HEK293 (cell line): ENCODE data around the gene PDCD1LG2.

Experiments
- CTCF ChIA-PET: fragments of 350-600 bp; formaldehyde crosslinking; extraction: SDS; loops from one replicate; lab custom pipeline; 2021; ENCODE audit warnings: antibody characterized with exemption; lab: Yijun Ruan, JAX
- POLR2A ChIA-PET: fragments of 300-600 bp; formaldehyde crosslinking; extraction: SDS; loops from one replicate; lab custom pipeline; 2020; ENCODE audit warnings: antibody characterized with exemption, inconsistent platforms; lab: Yijun Ruan, JAX
- H3K27ac ChIP-seq: fragments of 200-500 bp; sonication (Bioruptor generic); 2 replicates; pipeline ENCODE4 v1.5.1; 2014; ENCODE audit warnings: low read depth, low read length, control low read depth, inconsistent platforms; ENCODE audit errors: extremely low read depth
- H3K36me3 ChIP-seq, 2 experiments: fragments of 200-500 bp in 1 of 2; sonication (Bioruptor generic) in 1 of 2; 1 replicate in 1 of 2; 2 replicates in 1 of 2; pipeline ENCODE4 v1.5.1; 2014 to 2017; ENCODE audit warnings: inconsistent platforms in 2 of 2, low read length in 2 of 2; ENCODE audit not compliant: control insufficient read depth in 2 of 2, insufficient read depth in 1 of 2
- H3K4me1 ChIP-seq: fragments of 200-500 bp; sonication (Bioruptor generic); 2 replicates; pipeline ENCODE4 v1.5.1; 2014; ENCODE audit warnings: mild to moderate bottlenecking, low read length, inconsistent platforms; ENCODE audit not compliant: control insufficient read depth, insufficient read depth
- H3K4me3 ChIP-seq: 2 replicates; pipeline ENCODE4 v1.5.1; 2011; ENCODE audit warnings: low read depth, mild to moderate bottlenecking, control low read depth, low read length, moderate library complexity
- H3K9me3 ChIP-seq: fragments of 200-500 bp; sonication (Bioruptor generic); 2 replicates; pipeline ENCODE4 v1.5.1; 2014; ENCODE audit warnings: low read depth, low read length, inconsistent platforms; ENCODE audit not compliant: control insufficient read depth, insufficient read depth
- ELK4 ChIP-seq: IDR thresholded peaks from 2 replicates; pipeline ENCODE4 v1.6.1; 2011; ENCODE audit warnings: mild to moderate bottlenecking, low read depth, low read length, borderline replicate concordance
- GLIS1 ChIP-seq: fragments of 450-650 bp; formaldehyde crosslinking; IDR thresholded peaks from 2 replicates; pipeline ENCODE4 v1.5.1; 2016; ENCODE audit warnings: missing biosample characterization, missing genetic modification characterization
- OVOL3 ChIP-seq: fragments of 450-650 bp; formaldehyde crosslinking; IDR thresholded peaks from 2 replicates; pipeline ENCODE4 v1.5.1; 2016; ENCODE audit warnings: missing biosample characterization, missing genetic modification characterization
- SETDB1 ChIP-seq: IDR thresholded peaks from one replicate; pipeline ENCODE4 v1.6.1; 2017; ENCODE audit warnings: mild to moderate bottlenecking, low read length, moderate library complexity, mixed read lengths; ENCODE audit not compliant: insufficient read length
- YY1 ChIP-seq: fragments of 450-650 bp; formaldehyde crosslinking; IDR thresholded peaks from 2 replicates; pipeline ENCODE4 v1.5.1; 2018; ENCODE audit warnings: missing biosample characterization, missing genetic modification characterization
- ZBTB17 ChIP-seq: fragments of 450-650 bp; formaldehyde crosslinking; IDR thresholded peaks from 2 replicates; pipeline ENCODE4 v1.5.1; 2016; ENCODE audit warnings: missing biosample characterization, missing genetic modification characterization
- ZNF148 ChIP-seq: fragments of 450-650 bp; formaldehyde crosslinking; IDR thresholded peaks from 2 replicates; pipeline ENCODE4 v1.5.0; 2017; ENCODE audit warnings: missing biosample characterization, missing genetic modification characterization, borderline replicate concordance
- ZNF24 ChIP-seq: fragments of 450-650 bp; formaldehyde crosslinking; IDR thresholded peaks from 2 replicates; pipeline ENCODE4 v1.5.1; 2016; ENCODE audit warnings: missing biosample characterization, missing genetic modification characterization
- ZNF26 ChIP-seq: fragments of 450-650 bp; formaldehyde crosslinking; IDR thresholded peaks from 2 replicates; pipeline ENCODE4 v1.5.1; 2016; ENCODE audit warnings: missing biosample characterization, missing genetic modification characterization
- ZNF311 ChIP-seq: fragments of 450-650 bp; formaldehyde crosslinking; IDR thresholded peaks from 2 replicates; pipeline ENCODE4 v1.5.1; 2017; ENCODE audit warnings: missing biosample characterization, missing genetic modification characterization, borderline replicate concordance
- ZNF391 ChIP-seq: fragments of 450-650 bp; formaldehyde crosslinking; IDR thresholded peaks from 2 replicates; pipeline ENCODE4 v1.5.1; 2016; ENCODE audit warnings: low read depth, missing biosample characterization, missing genetic modification characterization, borderline replicate concordance
- ZNF488 ChIP-seq: fragments of 450-650 bp; formaldehyde crosslinking; IDR thresholded peaks from 2 replicates; pipeline ENCODE4 v1.5.1; 2016; ENCODE audit warnings: missing biosample characterization, missing genetic modification characterization
- ZNF544 ChIP-seq: fragments of 450-650 bp; formaldehyde crosslinking; IDR thresholded peaks from 2 replicates; pipeline ENCODE4 v1.5.0; 2017; ENCODE audit warnings: missing biosample characterization, missing genetic modification characterization
- ZNF560 ChIP-seq: fragments of 450-650 bp; formaldehyde crosslinking; IDR thresholded peaks from 2 replicates; pipeline ENCODE4 v1.5.1; 2017; ENCODE audit warnings: missing biosample characterization, missing genetic modification characterization, borderline replicate concordance
- ZNF561 ChIP-seq: fragments of 450-650 bp; IDR thresholded peaks from 2 replicates; pipeline ENCODE4 v1.5.1; 2018; ENCODE audit warnings: missing biosample characterization, missing genetic modification characterization, borderline replicate concordance
- ZNF677 ChIP-seq: fragments of 450-650 bp; IDR thresholded peaks from 2 replicates; pipeline ENCODE4 v1.5.0; 2018; ENCODE audit warnings: missing biosample characterization, mild to moderate bottlenecking, missing genetic modification characterization, moderate library complexity
- ZXDB ChIP-seq: fragments of 450-650 bp; formaldehyde crosslinking; IDR thresholded peaks from 2 replicates; pipeline ENCODE4 v1.5.1; 2016; ENCODE audit warnings: missing biosample characterization, missing genetic modification characterization
- TF ChIP-seq, protein P1 (sequence below): fragments of 450-650 bp; formaldehyde crosslinking; IDR thresholded peaks from 2 replicates; pipeline ENCODE4 v1.5.1; 2016; ENCODE audit warnings: missing biosample characterization, missing genetic modification characterization

The PDCD1LG2 gene

GRCh38 chr9:5492965-5493678, 17.2 kb upstream of the PDCD1LG2 start:
- no peak overlapping the region for H3K27ac ChIP-seq
- H3K36me3 ChIP-seq = no peaks in the 10 kb centered on the region
- no peak overlapping the region for H3K4me3 ChIP-seq
- ChIA-PET POLR2A (no interaction called here), CTCF (no interaction called here)
- no peaks in the 10 kb centered on the region for H3K9me3 ChIP-seq
- no peaks in the 10 kb centered on the region for H3K4me1 ChIP-seq
- TF ChIP-seq ELK4 (no peak), ZNF488 (tag by site-specific recombination) (no peak)
- TF ChIP-seq, protein P1, sequence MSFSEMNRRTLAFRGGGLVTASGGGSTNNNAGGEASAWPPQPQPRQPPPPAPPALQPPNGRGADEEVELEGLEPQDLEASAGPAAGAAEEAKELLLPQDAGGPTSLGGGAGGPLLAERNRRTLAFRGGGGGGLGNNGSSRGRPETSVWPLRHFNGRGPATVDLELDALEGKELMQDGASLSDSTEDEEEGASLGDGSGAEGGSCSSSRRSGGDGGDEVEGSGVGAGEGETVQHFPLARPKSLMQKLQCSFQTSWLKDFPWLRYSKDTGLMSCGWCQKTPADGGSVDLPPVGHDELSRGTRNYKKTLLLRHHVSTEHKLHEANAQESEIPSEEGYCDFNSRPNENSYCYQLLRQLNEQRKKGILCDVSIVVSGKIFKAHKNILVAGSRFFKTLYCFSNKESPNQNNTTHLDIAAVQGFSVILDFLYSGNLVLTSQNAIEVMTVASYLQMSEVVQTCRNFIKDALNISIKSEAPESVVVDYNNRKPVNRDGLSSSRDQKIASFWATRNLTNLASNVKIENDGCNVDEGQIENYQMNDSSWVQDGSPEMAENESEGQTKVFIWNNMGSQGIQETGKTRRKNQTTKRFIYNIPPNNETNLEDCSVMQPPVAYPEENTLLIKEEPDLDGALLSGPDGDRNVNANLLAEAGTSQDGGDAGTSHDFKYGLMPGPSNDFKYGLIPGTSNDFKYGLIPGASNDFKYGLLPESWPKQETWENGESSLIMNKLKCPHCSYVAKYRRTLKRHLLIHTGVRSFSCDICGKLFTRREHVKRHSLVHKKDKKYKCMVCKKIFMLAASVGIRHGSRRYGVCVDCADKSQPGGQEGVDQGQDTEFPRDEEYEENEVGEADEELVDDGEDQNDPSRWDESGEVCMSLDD (tag by site-specific recombination) = no peak

- POLR2A ChIA-PET = no interaction called here
- CTCF ChIA-PET = no interaction called here
- H3K4me3 ChIP-seq = no peak overlapping the region
Observed at GRCh38 chr9:5493679-5494511, 16.4 kb upstream of the PDCD1LG2 start.

More at GRCh38 chr9:5493679-5494511, 16.4 kb upstream of the PDCD1LG2 start:
- no peak for TF ChIP-seq ZBTB17 (tag by site-specific recombination)
- TF ChIP-seq SETDB1 = no peak
- no peak for TF ChIP-seq YY1 (tag by site-specific recombination)
- TF ChIP-seq ZNF560 (tag by site-specific recombination) = no peak
- no peak for TF ChIP-seq ZNF148
- no peak for TF ChIP-seq ZNF391 (tag by site-specific recombination)
- no peak for TF ChIP-seq OVOL3
- TF ChIP-seq ZNF544 = no peak
- TF ChIP-seq ZNF311 (tag by site-specific recombination) = no peak
- no peak for TF ChIP-seq ZNF24 (tag by site-specific recombination)
- no peak for TF ChIP-seq GLIS1
- no peak for TF ChIP-seq ZNF677 (tag by site-specific recombination)
- TF ChIP-seq ZNF26 = no peak
- no peak for TF ChIP-seq ZXDB (tag by site-specific recombination)
- TF ChIP-seq ZNF561 (tag by site-specific recombination) = no peak
- Histone ChIP-seq H3K9me3 (no peaks in the 10 kb centered on the region), H3K27ac (no peak overlapping the region), H3K36me3 (no peaks in the 10 kb centered on the region), H3K4me1 (no peaks in the 10 kb centered on the region)
